ENCODE measurements around the gene ANKH.

Gene ANKH

GRCh38 chr5:14706615-14707021 is 165.0 kb downstream of the ANKH start:
- DNase-seq (ENCODE audit: low read depth): peak; percentile 65
- no peak overlapping the region for H3K4me3 ChIP-seq (ENCODE audit: low read length)
- TF ChIP-seq CTCF (conservative IDR thresholded peaks at IDR 0.05; ENCODE audit: low read length): no peak

GRCh38 chr5:14705556-14705955 is 166.0 kb downstream of the ANKH start:
- DNase-seq (ENCODE audit: low read depth): no peak
- TF ChIP-seq CTCF (conservative IDR thresholded peaks at IDR 0.05; ENCODE audit: low read length): no peak
- no peak overlapping the region for H3K4me3 ChIP-seq (ENCODE audit: low read length)

- H3K4me3 ChIP-seq (ENCODE audit: low read length): no peak overlapping the region
- DNase-seq (ENCODE audit: low read depth): no peak
- TF ChIP-seq CTCF (conservative IDR thresholded peaks at IDR 0.05; ENCODE audit: low read length): no peak
Observed at GRCh38 chr5:14702238-14702839, 169.2 kb downstream of the ANKH start.

- no peak for TF ChIP-seq CTCF (conservative IDR thresholded peaks at IDR 0.05; ENCODE audit: low read length)
- no peak for DNase-seq (ENCODE audit: low read depth)
- H3K4me3 ChIP-seq (ENCODE audit: low read length): no peak overlapping the region
Observed at GRCh38 chr5:14701556-14701955, 170.0 kb downstream of the ANKH start.

GRCh38 chr5:14700478-14701436 is 170.8 kb downstream of the ANKH start:
- TF ChIP-seq CTCF (conservative IDR thresholded peaks at IDR 0.05; ENCODE audit: low read length): no peak
- H3K4me3 ChIP-seq (ENCODE audit: low read length): no peak overlapping the region
- no peak for DNase-seq (ENCODE audit: low read depth)

GRCh38 chr5:14699807-14700400 is 171.7 kb downstream of the ANKH start:
- TF ChIP-seq CTCF (conservative IDR thresholded peaks at IDR 0.05; ENCODE audit: low read length): no peak
- DNase-seq (ENCODE audit: low read depth): no peak
- no peak overlapping the region for H3K4me3 ChIP-seq (ENCODE audit: low read length)

Measured in AG10803 (cell line).